Measurements from ENCODE around the gene CTU1.

The CTU1 gene

DNA sequence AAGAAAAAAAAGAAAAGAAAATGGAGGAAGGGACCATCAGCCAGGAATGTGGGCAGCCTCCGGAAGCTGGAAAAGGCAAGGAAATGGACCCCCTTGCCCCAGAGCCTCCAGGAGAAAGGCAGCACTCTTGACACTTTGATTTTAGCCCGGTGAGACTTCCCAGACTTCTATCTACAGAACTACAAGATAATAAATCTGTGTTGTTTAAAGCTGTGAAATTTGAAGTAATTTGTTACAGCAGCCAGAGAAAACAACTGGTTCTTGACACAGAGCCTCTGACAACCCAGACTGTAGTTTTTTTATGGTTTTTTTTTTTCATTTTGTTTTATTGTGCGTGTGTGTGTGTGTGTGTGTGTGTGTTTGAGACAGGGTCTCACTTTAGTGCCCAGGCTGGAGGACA is 7.6 kb downstream of the CTU1 start:
- ChIA-PET CTCF (interaction anchor here (1.4 to 2.8 kb wide), 3 partner anchors 80 to 178 kb away, joined by 6 to 17 read pairs (median 11); no protein-coding TSS in a partner anchor), POLR2A (interaction anchor here (0.6 to 1.5 kb wide), 2 partner anchors 14 to 1089 kb away, joined by 3 to 5 read pairs; no protein-coding TSS in a partner anchor)
- H3K4me3 ChIP-seq (ENCODE audit: low read depth, low read length) = no peak overlapping the region
- no peaks in the 10 kb centered on the region for H3K9me3 ChIP-seq (ENCODE audit: control insufficient read depth, insufficient read depth, low read depth, low read length)
- TF ChIP-seq ZNF2 (tag by site-specific recombination; IDR thresholded peaks at IDR 0.05) (no peak), ZNF10 (tag by site-specific recombination; IDR thresholded peaks at IDR 0.05) (no peak), FEZF1 (tag by site-specific recombination; IDR thresholded peaks at IDR 0.05) (no peak), ZNF416 (tag by site-specific recombination; IDR thresholded peaks at IDR 0.05) (no peak), ZBTB20 (tag by site-specific recombination; IDR thresholded peaks at IDR 0.05) (no peak), ZNF473 (tag by site-specific recombination; IDR thresholded peaks at IDR 0.05) (no peak)
- TF ChIP-seq, protein P1, sequence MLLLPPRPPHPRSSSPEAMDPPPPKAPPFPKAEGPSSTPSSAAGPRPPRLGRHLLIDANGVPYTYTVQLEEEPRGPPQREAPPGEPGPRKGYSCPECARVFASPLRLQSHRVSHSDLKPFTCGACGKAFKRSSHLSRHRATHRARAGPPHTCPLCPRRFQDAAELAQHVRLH (tag by site-specific recombination; IDR thresholded peaks at IDR 0.05) = no peak
- 0 out of 2 replicates have a peak, but pooled peaks cover 2% of the 10 kb centered on the region for H3K4me1 ChIP-seq (ENCODE audit: control insufficient read depth, insufficient read depth, low read length)
- H3K27ac ChIP-seq (ENCODE audit: extremely low read depth, low read depth, low read length) = no peak overlapping the region
- peaks cover 21 to 55% of the 10 kb centered on the region in 2 experiments for H3K36me3 ChIP-seq (ENCODE audit: control insufficient read depth in 2 of 2, insufficient read depth in 1 of 2, low read length in 2 of 2)

DNA sequence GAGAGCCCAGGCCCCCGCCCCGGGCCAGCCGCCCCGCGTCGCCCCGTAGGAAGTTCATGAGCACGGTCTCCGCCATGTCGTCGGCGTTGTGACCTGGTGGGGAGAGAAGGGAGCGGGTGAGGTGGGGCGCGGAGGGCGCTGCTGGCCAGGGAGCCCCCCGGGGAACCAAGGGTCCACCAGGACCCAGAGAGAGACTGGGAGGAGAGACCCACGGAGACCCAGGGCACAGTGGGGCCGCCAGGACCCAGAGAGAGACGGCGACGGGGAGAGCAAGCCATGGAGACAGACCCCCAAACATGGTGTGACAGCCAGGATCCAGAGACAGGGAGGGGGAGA is 9.2 kb downstream of the CTU1 start:
- Histone ChIP-seq H3K27ac (ENCODE audit: extremely low read depth, low read depth, low read length) (no peak overlapping the region), H3K4me3 (ENCODE audit: low read depth, low read length) (no peak overlapping the region), H3K9me3 (ENCODE audit: control insufficient read depth, insufficient read depth, low read depth, low read length) (no peaks in the 10 kb centered on the region), H3K36me3 (ENCODE audit: control insufficient read depth in 2 of 2, insufficient read depth in 1 of 2, low read length in 2 of 2) (peaks cover 21 to 43% of the 10 kb centered on the region in 2 experiments), H3K4me1 (ENCODE audit: control insufficient read depth, insufficient read depth, low read length) (0 out of 2 replicates have a peak, but pooled peaks cover 2% of the 10 kb centered on the region)
- TF ChIP-seq, protein P2, sequence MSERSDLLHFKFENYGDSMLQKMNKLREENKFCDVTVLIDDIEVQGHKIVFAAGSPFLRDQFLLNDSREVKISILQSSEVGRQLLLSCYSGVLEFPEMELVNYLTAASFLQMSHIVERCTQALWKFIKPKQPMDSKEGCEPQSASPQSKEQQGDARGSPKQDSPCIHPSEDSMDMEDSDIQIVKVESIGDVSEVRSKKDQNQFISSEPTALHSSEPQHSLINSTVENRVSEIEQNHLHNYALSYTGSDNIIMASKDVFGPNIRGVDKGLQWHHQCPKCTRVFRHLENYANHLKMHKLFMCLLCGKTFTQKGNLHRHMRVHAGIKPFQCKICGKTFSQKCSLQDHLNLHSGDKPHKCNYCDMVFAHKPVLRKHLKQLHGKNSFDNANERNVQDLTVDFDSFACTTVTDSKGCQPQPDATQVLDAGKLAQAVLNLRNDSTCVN (tag by site-specific recombination; optimal IDR thresholded peaks at IDR 0.05) = no peak
- TF ChIP-seq, protein P3, sequence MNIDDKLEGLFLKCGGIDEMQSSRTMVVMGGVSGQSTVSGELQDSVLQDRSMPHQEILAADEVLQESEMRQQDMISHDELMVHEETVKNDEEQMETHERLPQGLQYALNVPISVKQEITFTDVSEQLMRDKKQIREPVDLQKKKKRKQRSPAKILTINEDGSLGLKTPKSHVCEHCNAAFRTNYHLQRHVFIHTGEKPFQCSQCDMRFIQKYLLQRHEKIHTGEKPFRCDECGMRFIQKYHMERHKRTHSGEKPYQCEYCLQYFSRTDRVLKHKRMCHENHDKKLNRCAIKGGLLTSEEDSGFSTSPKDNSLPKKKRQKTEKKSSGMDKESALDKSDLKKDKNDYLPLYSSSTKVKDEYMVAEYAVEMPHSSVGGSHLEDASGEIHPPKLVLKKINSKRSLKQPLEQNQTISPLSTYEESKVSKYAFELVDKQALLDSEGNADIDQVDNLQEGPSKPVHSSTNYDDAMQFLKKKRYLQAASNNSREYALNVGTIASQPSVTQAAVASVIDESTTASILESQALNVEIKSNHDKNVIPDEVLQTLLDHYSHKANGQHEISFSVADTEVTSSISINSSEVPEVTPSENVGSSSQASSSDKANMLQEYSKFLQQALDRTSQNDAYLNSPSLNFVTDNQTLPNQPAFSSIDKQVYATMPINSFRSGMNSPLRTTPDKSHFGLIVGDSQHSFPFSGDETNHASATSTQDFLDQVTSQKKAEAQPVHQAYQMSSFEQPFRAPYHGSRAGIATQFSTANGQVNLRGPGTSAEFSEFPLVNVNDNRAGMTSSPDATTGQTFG (tag by site-specific recombination; IDR thresholded peaks at IDR 0.05; ENCODE audit: borderline replicate concordance) = no peak
- TF ChIP-seq KLF10 (tag by site-specific recombination; IDR thresholded peaks at IDR 0.05) = no peak
- no peak for TF ChIP-seq ZXDB (tag by site-specific recombination; IDR thresholded peaks at IDR 0.05)
- no peak for TF ChIP-seq ZNF292 (tag by site-specific recombination; IDR thresholded peaks at IDR 0.05; ENCODE audit: borderline replicate concordance, low read depth)
- ChIA-PET POLR2A (no interaction called here), CTCF (no interaction called here)

DNA sequence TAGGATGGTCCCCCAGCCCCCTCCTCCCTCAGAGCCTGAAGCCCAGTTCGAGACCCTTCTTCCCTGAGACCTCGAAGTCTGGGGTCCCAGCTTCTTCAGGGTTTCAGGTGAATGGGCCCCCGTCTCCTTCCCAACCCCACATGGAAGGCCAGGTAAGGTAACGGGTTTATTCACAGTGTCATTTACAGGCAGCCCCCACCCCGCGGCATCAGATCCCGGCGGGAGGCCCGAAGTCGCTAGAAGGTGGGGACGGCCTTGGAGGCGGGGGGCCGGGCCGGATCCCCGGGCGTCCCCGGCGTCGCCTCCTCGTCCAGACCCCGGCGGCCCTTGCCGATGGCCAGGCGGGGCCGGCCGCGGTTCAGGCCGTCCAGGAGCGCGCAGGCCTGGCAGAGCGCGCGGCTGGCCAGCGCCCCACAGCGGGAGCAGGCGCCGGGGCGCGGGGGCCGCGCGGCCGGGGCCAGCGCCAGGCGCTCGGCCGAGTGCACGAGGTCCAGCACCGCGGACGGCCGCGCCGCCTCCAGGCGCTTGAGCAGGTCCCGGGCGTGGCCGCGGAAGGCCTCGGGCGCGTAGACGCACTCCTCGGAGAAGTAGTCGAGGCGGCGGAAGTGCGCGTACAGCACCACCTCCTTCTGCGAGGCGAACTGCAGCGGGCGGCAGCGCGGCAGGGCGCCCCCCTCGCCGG is 9.7 kb downstream of the CTU1 start:
- Histone ChIP-seq H3K36me3 (ENCODE audit: control insufficient read depth in 2 of 2, insufficient read depth in 1 of 2, low read length in 2 of 2) (peaks cover 19 to 38% of the 10 kb centered on the region in 2 experiments), H3K9me3 (ENCODE audit: control insufficient read depth, insufficient read depth, low read depth, low read length) (no peaks in the 10 kb centered on the region)
- POLR2A ChIA-PET = no interaction called here
- TF ChIP-seq, protein P2 (tag by site-specific recombination; optimal IDR thresholded peaks at IDR 0.05) = no peak
- TF ChIP-seq KLF16 (tag by site-specific recombination; IDR thresholded peaks at IDR 0.05) = no peak
- TF ChIP-seq ZNF175 (tag by site-specific recombination; IDR thresholded peaks at IDR 0.05) = no peak
- TF ChIP-seq WT1 (tag by site-specific recombination; IDR thresholded peaks at IDR 0.05) = no peak
- TF ChIP-seq, protein P4, sequence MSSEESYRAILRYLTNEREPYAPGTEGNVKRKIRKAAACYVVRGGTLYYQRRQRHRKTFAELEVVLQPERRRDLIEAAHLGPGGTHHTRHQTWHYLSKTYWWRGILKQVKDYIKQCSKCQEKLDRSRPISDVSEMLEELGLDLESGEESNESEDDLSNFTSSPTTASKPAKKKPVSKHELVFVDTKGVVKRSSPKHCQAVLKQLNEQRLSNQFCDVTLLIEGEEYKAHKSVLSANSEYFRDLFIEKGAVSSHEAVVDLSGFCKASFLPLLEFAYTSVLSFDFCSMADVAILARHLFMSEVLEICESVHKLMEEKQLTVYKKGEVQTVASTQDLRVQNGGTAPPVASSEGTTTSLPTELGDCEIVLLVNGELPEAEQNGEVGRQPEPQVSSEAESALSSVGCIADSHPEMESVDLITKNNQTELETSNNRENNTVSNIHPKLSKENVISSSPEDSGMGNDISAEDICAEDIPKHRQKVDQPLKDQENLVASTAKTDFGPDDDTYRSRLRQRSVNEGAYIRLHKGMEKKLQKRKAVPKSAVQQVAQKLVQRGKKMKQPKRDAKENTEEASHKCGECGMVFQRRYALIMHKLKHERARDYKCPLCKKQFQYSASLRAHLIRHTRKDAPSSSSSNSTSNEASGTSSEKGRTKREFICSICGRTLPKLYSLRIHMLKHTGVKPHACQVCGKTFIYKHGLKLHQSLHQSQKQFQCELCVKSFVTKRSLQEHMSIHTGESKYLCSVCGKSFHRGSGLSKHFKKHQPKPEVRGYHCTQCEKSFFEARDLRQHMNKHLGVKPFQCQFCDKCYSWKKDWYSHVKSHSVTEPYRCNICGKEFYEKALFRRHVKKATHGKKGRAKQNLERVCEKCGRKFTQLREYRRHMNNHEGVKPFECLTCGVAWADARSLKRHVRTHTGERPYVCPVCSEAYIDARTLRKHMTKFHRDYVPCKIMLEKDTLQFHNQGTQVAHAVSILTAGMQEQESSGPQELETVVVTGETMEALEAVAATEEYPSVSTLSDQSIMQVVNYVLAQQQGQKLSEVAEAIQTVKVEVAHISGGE (tag by site-specific recombination; conservative IDR thresholded peaks at IDR 0.05; ENCODE audit: low read depth) = no peak
- TF ChIP-seq ZNF837 (tag by site-specific recombination; IDR thresholded peaks at IDR 0.05) = no peak
- TF ChIP-seq ZNF223 (tag by site-specific recombination; IDR thresholded peaks at IDR 0.05) = no peak
- TF ChIP-seq ZNF324 (tag by site-specific recombination; IDR thresholded peaks at IDR 0.05) = no peak
- no peak for TF ChIP-seq ZNF664 (tag by site-specific recombination; IDR thresholded peaks at IDR 0.05)
- TF ChIP-seq, protein P5, sequence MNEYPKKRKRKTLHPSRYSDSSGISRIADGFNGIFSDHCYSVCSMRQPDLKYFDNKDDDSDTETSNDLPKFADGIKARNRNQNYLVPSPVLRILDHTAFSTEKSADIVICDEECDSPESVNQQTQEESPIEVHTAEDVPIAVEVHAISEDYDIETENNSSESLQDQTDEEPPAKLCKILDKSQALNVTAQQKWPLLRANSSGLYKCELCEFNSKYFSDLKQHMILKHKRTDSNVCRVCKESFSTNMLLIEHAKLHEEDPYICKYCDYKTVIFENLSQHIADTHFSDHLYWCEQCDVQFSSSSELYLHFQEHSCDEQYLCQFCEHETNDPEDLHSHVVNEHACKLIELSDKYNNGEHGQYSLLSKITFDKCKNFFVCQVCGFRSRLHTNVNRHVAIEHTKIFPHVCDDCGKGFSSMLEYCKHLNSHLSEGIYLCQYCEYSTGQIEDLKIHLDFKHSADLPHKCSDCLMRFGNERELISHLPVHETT (tag by site-specific recombination; IDR thresholded peaks at IDR 0.05) = no peak

More for the DNA sequence above, 9.7 kb downstream of the CTU1 start:
- H3K4me3 ChIP-seq (ENCODE audit: low read depth, low read length) = no peak overlapping the region
- no peak overlapping the region for H3K27ac ChIP-seq (ENCODE audit: extremely low read depth, low read depth, low read length)
- CTCF ChIA-PET = interaction anchor here (0.6 to 7.0 kb wide), 3 partner anchors 9 to 147 kb away, joined by 3 to 177 read pairs (median 4); partner anchors contain the start of gene KLK10
- H3K4me1 ChIP-seq (ENCODE audit: control insufficient read depth, insufficient read depth, low read length) = 0 out of 2 replicates have a peak, but pooled peaks cover 2% of the 10 kb centered on the region
